ENCODE measurements around the gene PKIB.
"Not testable (repeated sequence)": the region's sequence is repeated elsewhere in the genome, so short reads cannot be mapped to it uniquely, and the experiment has no call there.

PKIB gene

DNA sequence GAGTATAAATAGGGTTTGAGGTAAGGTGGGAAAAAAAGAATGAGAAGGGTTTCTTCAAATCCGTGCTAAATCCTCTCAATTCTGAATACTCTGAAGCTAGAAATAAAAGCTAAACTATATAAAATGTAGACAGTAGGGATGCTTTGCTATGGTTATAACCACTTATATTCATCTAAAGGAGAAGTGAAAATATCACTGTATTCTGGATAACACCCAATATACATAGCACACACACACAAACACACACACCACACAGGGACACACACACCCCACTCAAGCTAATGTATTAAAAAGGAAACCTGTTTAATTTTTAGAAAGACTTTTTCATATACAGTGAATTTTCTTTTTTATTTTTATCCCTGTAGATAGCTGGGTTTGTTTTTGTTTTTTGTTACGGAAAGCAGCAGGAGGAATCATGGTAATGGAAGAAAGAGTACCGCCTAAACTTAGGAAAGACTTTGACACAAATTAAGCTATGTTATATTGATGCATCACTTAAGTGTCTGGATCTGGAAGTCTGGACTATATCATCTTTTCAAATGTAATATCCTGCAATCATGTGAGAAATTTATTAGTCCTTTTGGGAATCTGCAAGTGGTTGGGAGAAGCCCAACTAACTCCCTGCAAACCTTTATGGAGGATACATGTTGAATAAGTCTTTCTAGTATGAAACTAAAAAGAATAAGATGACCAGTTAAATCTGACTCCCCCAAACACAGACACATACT, 100.9 kb downstream of the PKIB start:
- DNase-seq (ENCODE audit: low read depth in 2 of 2), result no peak

DNA sequence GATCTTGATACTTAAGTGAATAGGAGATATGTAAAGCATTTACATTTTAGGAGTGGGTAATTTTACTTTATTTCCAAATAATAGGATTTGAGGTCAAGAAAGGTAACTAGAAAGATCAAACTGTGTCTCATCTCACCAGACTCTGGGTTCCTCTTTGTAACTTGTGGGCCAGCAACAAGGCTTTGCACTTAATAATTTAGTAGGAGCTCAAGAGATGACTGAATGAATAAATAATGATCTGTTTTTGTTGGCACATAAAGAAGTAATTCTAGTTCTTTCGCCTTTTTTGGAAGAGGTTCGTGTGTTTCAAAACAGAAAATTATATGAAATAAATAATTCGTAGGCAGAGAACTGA, 101.9 kb downstream of the PKIB start:
- no peak for DNase-seq (ENCODE audit: low read depth in 2 of 2)

DNA sequence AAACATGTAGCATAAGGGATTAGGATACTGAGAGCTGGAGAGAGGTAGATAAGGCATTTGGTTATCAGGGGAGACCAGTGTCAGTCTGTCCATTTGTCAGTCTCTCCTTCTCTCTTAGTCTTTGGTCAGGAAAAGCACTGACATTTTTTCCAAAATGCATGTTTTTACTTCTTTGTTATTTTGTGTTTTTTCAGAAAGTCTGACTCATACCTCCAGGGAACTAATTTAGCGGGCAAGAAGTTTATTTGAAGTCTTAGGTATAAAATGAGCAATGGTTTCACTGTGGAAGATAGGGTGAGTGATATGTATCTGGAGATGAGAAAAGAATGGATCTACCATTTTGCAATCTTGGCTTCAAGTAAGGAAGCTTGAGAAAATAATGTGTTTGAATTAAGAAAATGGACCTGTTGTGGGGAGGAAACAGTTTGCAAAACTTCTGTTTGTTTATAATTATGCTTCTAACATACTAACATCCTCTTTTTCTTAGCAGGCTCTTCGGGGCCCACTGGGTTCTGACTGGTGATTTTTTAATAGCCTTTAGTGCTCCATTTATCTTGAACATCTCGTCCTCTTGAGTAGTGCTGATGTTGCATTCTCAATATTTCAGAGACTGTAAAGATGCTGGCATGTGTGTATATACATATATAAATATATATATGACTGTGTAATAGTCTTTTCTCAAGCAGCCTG, 102.4 kb downstream of the PKIB start:
- DNase-seq (ENCODE audit: low read depth in 2 of 2), result no peak

- DNase-seq (ENCODE audit: low read depth in 2 of 2), result no peak
These were observed 102.9 kb downstream of the PKIB start for GRCh38 chr6:122713138-122713537.

DNA sequence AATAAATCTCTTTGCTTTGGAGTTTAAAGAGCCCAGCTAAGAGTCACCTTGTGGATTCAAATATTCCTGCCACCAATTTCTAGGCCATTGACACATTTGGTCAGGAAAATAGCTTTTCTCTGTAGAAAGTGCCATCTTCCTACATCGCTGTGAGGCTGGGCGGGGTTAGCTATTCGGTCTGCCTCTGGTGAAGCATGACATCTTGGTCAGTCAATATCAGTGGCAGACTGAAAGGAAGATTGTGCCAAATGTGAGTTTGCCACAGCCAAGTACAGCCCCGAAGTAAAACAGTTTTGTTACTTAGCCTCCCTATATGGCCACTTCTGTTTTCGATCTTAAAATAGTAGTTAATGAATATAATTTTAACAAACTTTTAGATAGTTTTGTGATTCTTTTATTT, 103.9 kb downstream of the PKIB start:
- DNase-seq (ENCODE audit: low read depth in 2 of 2), result no peak

DNA sequence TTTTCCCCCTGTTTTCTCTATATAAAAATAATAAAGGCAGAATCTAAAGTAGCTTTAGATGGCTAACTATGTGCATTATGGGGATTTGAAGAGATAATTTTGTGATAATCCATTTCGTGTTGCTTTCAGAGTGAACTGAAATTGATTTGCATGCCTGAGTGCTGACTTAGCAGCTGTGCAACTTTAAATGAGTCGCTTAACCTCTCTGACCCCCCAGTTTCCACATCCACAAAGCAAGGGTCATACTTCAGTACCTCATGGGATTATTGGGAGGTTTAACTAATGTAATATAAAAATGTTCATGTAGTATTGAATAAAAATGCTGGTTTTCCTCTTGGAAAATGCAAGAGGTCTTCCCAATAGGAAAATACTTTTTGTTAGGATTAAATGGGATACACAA, 105.5 kb downstream of the PKIB start:
- DNase-seq (ENCODE audit: low read depth in 2 of 2), result no peak

DNA sequence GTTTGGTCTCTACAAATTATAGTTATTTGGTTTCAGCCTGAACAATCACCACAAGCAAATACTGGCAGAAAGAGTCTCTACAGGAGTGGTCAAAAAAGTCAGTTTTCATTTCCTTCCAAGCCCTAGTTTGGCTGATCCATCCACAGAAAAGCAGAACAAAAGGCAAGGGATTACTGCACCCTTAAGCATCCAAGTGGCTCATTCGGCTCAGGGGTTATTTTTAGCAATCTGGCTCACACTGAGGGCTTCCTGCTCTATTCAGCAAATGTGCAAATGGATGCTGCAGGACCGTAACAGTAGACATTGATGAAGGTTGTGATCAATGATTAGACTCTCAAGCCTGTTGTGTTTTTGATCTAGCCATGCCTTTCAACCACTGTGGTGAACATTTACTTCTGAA, 107.1 kb downstream of the PKIB start:
- no peak for DNase-seq (ENCODE audit: low read depth in 2 of 2)

- DNase-seq (ENCODE audit: low read depth in 2 of 2), result no peak
These were observed 108.4 kb downstream of the PKIB start for GRCh38 chr6:122718616-122719015.

- DNase-seq (ENCODE audit: low read depth in 2 of 2), result no peak
These were observed 109.0 kb downstream of the PKIB start for GRCh38 chr6:122719176-122719575.

DNA sequence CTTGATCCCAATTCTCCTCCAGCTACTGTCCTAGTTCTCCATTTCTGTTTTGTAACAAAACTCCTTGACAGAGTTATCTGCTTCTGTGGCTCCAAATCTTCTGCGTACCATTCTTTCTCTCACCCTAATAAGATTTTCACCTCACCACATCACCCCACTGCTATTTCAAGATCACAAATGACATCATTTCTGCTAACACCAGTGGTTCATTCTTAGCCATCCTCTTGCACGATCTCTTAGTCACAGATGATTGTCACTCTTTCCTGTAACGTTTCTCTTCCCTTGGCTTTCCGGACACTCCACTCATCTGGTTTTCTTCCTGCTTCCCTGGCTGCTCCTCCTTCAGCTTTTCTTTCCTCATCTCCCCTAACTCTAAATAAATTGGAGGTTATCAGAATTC, 112.5 kb downstream of the PKIB start:
- no peak for DNase-seq (ENCODE audit: low read depth in 2 of 2)

- DNase-seq (ENCODE audit: low read depth in 2 of 2), result no peak
These were observed 116.4 kb downstream of the PKIB start for GRCh38 chr6:122726649-122727048.

GRCh38 chr6:122727244-122727643, 117.0 kb downstream of the PKIB start:
- DNase-seq (ENCODE audit: low read depth in 2 of 2), result no peak

- DNase-seq (ENCODE audit: low read depth in 2 of 2), result no peak
These were observed 120.1 kb downstream of the PKIB start for GRCh38 chr6:122730334-122730733.

GRCh38 chr6:122730775-122731386, 120.7 kb downstream of the PKIB start:
- no peak for DNase-seq (ENCODE audit: low read depth in 2 of 2)

DNA sequence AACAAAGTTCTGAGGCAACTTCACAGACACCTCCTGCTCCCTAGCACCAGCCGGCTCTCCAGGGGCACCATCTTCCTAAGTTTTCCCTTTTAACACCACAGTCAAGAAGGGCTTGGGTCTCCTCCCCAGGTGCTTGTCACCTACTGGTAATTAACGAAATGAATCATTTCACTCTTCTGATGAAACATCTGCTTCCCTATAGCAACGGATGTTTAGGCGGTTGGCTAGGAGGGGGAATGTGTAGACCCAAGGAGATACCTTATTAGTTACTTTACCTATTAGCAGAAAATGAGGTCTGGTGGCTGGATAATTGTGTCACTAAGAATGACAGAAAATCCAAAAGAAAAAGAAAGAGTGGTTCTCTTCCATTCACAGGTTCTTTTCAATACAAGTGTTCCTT, 123.1 kb downstream of the PKIB start:
- DNase-seq (ENCODE audit: low read depth in 2 of 2), result no peak

- DNase-seq (ENCODE audit: low read depth in 2 of 2), result no peak
These were observed 124.6 kb downstream of the PKIB start for GRCh38 chr6:122734529-122735395.

DNA sequence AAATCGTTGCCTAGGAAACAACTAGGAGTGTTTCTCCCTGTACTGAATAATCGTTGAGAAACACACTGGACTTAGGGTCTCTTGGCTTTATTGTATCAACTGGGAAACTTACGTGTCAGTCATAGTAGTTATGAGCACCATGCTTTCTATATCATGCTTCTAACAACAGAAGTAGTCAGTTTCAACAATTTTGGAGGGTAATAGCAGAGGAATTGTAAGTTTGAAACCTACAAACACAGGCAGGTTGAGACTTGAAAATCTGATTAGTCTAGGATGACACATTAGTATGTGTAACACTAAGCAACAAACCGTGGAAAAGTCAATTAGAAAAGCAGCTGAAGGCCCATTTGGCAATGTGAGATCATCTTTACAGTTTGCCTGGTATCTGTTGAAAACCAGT, 125.4 kb downstream of the PKIB start:
- DNase-seq (ENCODE audit: low read depth in 2 of 2), result no peak

- no peak for DNase-seq (ENCODE audit: low read depth in 2 of 2)
These were observed 126.0 kb downstream of the PKIB start for GRCh38 chr6:122736163-122736562.

- DNase-seq (ENCODE audit: low read depth in 2 of 2), result no peak
These were observed 126.4 kb downstream of the PKIB start for GRCh38 chr6:122736616-122737015.

DNA sequence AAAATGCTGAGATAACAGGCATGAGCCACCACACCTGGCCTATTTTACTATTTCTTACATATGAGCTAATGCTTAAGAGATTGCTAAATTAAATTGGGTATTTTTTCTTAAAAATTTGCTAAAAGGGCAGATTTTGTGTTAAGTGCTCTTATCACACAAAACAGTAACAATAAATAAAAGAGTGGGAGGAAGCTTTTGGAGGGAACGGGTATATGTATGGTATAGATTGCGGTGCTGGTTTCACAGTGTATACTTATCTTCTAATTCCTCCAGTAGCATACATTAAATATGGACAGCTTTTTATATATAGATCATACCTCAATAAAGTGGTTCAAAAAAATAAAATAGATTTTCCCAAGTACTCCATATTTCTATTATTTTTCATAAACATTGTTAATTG, 129.9 kb downstream of the PKIB start:
- no peak for DNase-seq (ENCODE audit: low read depth in 2 of 2)

- no peak for DNase-seq (ENCODE audit: low read depth in 2 of 2)
These were observed 130.7 kb downstream of the PKIB start for GRCh38 chr6:122740936-122741335.

GRCh38 chr6:122744247-122744646, 134.0 kb downstream of the PKIB start:
- not testable (repeated sequence) for DNase-seq (ENCODE audit: low read depth in 2 of 2)
